HG03439 (cell line): ENCODE measurements around the gene NADSYN1.

ENCODE experiments used
- ATAC-seq: cut with Tn5 transposase; IDR thresholded peaks from one replicate; pipeline ENCODE4 v1.9.1; 2021; ENCODE audit warnings: mild to moderate bottlenecking, moderate library complexity; ENCODE audit not compliant: unreplicated experiment

Gene NADSYN1

GRCh38 chr11:71472941-71473792 is 20.2 kb downstream of the NADSYN1 start:
- no peak for ATAC-seq

DNA sequence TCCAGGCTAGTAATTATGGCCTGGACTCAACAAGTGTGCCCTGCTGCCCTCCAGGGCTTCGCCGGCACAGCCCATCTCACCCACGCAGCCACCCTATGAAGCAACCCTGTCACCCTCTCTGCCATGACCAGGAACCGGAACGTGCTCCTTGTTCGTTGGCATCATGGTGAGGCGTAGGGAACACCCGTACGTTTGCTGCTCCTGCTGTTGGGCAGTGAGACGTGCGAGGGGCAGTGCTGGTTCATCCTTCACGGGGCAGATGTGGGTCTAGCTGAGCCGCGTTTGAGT is 20.7 kb downstream of the NADSYN1 start:
- ATAC-seq, result no peak

- ATAC-seq, result no peak
These were observed 21.3 kb downstream of the NADSYN1 start for GRCh38 chr11:71474141-71474770.

DNA sequence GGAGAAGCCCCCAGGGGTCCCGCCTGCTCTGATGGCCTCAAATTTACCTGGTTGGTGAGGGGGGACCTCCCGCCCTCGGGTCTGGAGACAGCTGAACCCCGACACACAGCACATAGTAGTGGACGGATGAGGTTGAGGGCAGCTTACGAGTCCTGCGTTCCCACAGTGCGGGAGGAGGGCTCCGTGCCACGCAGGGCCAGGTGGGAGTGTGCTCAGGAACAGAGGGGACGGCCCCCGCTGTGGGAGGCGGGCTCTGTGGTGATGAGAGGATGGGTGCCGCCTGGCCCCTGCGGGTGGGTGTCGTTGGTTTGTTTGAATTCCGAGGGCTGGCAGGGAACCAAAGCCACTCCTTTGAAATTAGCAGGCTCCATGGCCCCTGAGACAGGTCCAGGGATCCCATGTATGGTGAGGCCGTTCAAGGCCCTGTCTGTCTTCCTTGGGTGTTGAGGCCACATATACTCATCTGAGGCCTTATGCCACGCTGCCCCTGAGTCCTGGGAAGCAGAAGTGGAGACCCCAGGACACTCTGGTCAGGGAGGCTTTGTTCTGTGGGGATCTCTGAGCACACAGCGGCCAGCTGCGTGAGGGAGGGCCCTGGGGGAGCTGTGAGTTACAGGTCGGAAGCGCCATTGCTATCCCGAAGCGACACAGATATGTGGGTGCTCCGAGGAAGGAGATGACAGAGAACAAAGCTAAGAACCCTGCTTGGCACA is 21.9 kb downstream of the NADSYN1 start:
- no peak for ATAC-seq

- no peak for ATAC-seq
These were observed 23.0 kb downstream of the NADSYN1 start for GRCh38 chr11:71476031-71476430.

GRCh38 chr11:71476926-71477640 is 24.1 kb downstream of the NADSYN1 start:
- ATAC-seq, result no peak

- ATAC-seq, result no peak
These were observed 24.9 kb downstream of the NADSYN1 start for GRCh38 chr11:71477641-71478527.

DNA sequence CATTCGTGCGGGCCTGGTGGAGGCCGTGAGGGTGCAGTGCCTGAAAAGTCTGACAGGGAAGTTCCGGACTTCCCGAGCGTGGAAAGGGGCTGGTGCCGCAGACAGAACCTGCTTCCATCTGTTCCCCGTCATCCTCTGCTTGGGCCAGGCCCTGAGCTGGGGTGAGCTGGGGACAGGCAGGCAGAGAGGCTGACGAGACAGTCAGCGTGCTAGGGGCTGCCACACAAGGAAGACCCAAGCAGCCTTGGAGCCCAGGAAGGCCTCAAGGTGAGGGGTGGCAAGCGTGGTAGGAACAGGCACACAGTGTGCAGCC is 25.5 kb downstream of the NADSYN1 start:
- ATAC-seq, result no peak

- no peak for ATAC-seq
These were observed 28.3 kb downstream of the NADSYN1 start for GRCh38 chr11:71481101-71481960.

GRCh38 chr11:71482216-71482615 is 29.2 kb downstream of the NADSYN1 start:
- no peak for ATAC-seq

DNA sequence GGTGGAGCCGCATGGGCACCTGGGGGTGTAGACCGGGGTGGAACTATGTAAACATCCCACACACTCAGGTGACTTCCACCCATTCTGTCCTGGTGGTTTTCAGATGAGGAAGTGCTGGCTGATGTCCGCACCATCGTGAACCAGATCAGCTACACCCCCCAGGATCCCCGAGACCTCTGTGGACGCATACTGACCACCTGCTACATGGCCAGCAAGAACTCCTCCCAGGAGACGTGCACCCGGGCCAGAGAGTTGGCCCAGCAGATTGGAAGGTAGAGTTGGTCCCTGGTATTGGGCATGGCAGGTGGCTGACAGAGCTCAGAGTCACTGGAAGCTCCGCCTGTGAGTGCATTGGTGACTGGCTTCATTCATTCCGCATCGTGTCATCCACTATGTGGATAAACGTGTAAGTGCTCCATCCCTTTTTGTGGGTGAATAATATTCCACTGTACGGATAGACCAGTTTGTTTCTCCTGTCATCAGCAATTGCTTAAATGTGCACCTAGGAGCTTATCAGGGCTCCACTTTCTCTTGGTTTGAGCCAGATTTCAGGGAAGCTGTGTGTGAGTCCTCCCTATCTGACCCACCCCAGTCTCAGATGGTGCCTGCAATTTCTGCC is 29.9 kb downstream of the NADSYN1 start:
- no peak for ATAC-seq

- no peak for ATAC-seq
These were observed 30.7 kb downstream of the NADSYN1 start for GRCh38 chr11:71483692-71484091.

DNA sequence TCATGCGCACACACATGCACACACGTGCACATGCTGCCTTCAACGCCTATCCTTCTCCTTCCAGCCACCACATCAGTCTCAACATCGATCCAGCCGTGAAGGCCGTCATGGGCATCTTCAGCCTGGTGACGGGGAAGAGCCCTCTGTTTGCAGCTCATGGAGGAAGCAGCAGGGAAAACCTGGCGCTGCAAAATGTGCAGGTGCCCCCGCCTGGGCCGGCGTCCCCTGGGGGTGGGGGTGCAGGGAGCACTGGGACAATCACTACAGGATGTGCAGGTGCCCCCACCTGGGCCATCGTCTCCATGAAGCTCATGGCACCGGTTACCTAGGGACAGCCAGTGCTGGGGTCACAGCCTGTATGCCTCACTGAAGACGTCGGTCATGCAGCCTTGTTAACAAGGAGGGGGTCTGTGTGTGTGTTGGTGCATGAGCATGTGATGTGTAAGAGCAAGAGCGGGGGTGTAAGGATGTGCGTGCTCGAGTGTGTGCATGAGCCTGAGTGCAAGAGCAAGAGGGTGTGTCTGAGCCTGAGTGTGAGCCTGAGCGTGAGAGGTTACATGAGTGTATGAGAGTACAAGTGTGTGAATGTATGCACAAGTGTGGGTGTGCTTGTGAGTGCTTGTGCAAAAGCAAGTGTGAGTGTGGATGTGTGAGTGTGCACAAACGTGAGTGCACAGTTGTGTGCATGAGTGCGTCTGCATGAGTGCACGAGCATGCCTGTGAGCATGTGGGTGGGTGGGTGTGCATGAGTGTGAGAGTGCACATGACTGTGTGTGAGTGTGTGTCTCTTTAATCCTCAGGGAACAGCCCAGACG is 31.5 kb downstream of the NADSYN1 start:
- ATAC-seq, result no peak

GRCh38 chr11:71485063-71485399 is 32.0 kb downstream of the NADSYN1 start:
- no peak for ATAC-seq

DNA sequence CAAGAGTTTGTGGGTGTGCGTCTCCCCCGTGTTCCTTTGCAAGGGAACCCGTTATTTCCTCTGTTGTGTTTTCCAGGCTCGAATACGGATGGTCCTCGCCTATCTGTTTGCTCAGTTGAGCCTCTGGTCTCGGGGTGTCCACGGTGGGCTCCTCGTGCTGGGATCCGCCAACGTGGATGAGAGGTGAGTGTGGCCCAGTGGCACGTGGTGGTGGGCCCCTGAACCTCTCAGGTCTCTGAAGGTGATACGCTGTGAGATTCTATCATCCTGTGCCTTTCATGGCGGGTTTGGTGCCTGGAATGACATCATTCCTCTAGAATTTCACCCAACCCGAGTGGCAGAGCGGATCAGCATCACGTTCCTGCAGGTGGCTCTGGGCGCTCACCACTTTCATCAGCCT is 32.5 kb downstream of the NADSYN1 start:
- ATAC-seq, result no peak

DNA sequence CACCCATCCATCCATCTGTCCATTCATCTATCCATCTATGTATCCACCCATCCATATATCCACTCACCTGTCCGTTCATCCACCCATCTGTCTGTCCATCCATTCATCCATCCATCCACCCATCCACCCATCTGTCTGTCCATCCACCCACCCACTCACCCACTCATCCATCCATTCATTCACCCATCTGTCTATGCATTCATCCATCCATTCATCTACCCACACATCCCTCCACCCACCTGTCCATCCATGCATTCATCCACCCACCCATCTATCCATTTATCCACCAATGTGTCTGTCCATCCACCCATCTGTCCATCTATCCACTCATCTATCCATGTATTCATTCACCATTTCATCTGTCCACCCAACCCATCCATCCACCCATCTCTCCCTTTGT is 33.3 kb downstream of the NADSYN1 start:
- no peak for ATAC-seq

GRCh38 chr11:71488681-71489270 is 35.8 kb downstream of the NADSYN1 start:
- ATAC-seq, result no peak
